ACHN (cell line): ENCODE measurements around the gene RXRA.

Experiments used
- DNase-seq: peaks from one replicate; pipeline ENCODE4 v3.0.0-alpha.2; 2015
- in situ Hi-C: cut with HindIII; loops from 2 replicates; pipeline ENCODE4 v1.10.0; 2017; ENCODE audit warnings: low sequenced_read_pairs, low pct_ligation_motif_present, low pct_unique_long_range_greater_than_20kb

RXRA gene

DNA sequence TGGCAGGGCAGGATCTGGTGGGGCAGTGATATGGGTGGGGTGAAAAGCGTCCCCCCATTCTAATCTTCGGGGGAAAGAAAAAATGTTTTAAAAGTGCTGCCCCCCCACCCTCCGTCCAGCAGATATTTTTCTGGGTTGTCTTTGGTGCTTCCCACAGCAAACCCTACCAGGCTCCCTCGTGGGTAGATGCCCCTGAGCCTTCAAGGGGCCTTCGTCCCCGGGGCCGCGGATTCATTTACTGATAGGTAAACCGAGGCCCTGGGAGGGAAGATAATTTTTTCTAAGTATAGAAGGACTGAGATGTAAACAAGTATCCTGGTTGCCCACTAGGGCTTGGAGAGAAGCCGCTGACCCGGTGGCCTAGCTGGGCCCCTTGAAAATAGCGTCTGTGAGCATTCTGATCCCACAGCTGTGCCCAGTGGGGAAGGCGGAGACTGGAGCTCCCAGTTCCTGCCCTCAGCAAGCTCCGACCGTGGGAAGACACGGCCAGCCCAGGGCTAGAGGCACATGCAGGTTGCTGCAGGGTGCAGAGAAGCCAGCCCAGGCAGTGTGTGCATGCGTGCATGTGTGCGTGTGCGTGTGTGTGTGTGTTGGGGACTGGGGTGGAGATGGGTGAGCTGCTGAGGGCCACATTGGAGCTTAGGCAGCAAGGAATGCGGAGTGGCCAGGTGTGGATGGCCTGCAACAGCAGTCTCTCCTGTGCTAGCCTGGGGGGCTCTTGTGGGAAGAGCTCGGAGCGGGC lies 6.0 kb upstream of the RXRA start:
- DNase-seq = no peak
- in situ Hi-C loops = no loop called here

DNA sequence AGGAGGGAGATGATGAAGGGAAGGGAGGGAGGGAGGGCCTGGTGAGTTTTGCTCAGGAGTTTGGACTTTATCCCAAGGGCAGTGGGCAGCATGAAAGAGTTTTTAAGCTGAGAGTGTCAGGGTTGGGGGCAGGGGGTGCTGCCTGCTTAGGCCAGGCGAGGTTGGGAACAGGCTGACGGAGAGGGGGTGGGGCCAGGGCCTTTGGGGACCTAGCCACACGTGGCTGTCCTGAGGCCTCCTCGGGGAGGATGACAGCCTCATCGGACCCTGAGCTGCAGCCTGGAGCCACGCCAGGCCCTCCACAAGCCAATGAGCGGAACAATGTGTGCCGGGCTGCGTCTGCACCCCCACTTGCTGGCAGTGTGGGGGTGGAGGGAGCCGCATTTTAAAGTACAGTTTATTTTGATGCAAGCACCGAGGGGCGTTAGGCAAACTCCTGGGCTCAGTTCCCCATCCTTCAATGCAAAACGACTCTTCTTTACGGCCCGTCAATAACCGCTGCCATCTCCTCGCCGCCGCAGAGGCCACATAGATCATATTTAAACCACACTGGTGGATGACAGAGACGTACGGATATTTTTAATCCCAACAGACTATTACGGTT lies 5.3 kb upstream of the RXRA start:
- in situ Hi-C loops = no loop called here
- no peak for DNase-seq

DNA sequence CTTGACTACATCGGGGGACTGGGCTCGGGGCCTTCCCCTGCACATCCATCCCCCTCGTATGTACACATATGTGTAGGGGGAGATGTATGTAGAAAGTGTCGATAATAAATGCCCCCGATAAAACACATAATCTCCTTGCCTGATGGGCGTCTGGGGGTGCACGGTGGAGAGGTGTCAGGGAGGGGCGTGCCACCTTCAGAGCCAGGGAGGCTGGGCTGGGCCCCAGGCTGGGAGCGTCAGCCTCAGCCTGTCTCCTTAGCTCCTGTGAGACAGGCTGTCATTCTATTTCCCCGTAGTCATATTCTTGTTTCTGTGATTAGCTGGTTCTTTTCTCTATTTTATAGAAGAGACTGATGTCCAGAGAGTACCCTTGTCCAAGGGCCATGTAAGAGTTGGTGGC lies 4.7 kb upstream of the RXRA start:
- no peak for DNase-seq
- in situ Hi-C loops = no loop called here

DNA sequence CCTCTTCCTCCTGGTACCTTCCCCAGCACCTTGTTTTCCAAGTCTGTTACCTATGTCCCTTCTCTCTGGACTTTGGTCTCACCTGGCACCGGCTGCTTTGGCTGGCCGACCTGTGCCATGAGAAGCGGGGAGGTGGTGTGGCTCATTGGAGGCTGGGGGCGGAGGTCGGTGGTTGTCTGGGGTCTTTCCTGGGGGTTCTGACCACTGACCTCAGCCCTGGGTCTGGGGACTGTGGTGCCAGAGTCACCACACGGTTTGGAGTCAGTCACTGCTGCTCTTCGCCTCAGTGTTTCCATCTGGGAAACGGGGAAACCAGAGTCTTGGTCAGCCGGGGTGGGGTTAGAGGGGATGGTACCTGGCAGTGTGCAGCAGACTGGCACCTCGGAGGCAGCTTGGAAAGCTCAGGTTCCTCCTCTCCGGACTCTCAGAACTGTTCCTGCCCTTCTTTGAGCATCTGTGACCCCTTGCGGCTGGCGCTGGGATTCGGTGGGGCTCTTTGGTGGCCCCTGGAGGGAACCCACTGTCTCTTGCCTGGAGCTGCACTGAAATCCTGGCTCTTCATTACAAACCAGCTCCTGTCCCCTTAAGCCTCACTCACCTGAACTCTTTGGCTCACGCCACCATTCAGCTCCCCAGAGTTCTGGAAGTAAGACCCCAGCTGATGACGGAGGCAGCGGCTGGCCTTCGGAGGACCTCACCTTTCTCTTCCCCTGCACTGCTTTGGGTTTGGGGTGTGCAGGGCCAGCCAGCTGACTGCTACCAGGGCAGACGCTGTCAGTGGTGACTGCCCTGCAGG lies 4.1 kb upstream of the RXRA start:
- in situ Hi-C loops = no loop called here
- no peak for DNase-seq

DNA sequence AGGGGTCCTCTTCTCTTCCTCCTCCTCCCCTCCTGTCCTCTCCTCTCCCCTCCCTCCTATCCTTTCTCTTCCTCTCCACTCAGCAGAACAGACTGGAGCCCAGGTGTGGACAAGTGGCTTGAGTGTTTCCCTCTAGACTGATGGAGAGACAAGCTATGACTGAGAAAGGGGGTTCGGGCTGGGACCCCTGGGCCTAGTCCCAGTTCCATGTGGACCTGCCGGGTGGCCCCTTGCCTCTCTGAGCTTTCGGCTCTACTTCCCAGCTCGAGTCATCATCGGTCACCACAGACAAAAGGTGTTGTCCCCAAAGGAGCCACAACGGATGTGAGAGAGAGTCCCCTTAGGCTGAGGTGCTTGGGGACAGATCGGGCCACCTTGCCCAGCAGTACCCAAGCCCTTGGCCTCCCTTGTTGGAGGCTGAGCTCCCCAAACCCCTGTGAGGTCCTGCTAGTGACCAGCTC lies 3.4 kb upstream of the RXRA start:
- no peak for DNase-seq
- in situ Hi-C loops = no loop called here

DNA sequence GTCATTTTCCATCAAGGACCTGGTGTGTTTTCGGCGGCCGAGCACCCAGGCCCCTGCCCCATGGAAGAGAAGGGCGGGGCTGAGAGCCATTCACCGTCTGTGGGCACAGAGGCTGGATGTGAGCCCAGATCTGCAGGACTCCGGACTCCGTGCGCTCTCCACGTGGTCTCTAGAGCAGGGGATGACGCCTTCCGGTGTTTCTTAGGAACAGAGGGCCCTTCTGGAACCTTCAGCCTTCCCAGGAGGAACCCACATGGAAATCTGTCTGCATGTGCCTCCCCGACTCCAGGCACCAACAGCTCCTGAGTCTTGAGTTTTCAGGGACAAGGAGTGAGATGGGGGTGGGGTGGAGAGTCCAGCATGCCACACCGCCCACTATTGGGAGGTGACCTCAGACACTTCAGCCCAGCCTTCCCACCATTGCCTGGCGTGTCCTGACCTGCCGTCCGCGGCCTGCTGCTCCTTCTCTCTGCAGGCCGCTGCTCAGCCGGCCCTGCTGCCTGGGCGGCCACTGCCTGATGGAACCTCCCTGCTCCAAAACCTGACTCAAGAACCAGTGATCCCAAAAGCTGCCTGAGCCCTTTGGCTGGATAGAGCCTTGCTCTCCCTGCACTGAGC lies 2.4 kb upstream of the RXRA start:
- in situ Hi-C loops = no loop called here
- DNase-seq = no peak

DNA sequence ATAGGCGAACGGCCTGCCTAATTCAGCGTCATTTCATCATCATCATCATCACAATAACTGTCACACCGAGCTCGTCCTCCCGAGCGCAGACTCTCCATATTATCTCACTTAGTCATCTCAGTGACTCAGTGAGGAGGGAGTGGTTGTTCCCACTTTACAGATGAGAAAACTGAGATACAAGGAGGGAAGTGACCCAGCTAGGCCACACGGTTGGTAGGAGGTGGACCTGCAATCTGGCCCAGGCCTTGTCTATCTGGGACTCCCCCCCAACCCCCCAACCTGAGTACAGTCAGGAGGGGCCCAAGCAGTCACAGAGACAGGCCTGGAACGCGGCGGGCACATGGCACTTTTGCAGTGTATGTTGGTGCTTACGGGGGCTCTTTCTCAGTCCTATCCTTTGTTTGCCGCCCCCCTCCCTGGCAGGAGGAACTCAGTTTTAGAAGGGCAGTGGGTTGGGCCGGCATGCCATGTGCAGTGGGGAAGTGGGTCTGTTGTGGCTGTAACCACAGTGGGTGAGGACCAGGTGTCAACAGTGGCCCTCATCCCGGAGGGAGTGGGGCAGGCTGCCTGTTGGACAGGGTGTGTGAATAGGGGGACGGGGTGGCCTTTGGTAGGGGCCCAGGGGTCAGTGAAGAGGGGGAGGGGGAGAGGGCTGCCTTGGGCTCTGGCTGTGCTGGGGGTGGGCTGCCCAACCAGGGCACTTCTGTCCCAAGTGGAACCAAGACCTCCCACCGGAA lies 1.7 kb upstream of the RXRA start:
- in situ Hi-C loops = no loop called here
- no peak for DNase-seq

DNA sequence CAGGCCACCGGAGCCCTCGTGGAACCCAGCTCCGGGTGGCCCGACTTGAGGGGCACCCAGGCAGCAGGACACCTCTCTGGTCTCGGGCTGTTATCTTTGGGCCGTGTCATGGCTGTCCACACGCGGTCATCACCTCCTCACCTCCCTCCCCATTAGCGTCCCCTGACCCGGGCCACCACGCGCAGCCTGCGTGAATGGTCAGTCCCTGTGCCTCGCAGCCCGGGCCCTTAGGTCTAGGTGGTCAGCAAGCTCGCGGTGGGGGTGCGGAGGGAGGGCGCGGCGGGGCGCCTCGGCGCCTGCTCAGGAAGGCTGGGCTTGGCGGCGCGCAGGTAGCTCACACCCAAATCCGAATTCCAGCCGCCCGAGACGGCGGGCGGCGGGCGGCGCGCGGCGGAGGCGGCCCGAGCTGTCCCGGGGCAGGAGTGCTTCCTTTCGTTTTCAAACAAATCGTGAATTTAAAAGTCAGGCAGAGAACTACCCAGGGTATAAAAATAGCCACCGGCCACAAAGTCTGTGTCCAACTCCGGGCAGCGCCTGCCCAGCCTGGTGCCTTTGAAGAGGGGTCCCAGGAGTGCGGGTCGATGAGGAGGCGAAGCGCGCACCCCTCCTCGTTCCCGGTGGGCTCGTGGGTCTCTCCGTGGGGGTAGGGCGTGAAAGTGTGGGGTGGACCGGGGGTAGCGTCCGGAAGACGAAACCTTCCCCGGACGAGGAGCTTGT lies 1.0 kb upstream of the RXRA start:
- in situ Hi-C loops = no loop called here
- peak; percentile 32 for DNase-seq

DNA sequence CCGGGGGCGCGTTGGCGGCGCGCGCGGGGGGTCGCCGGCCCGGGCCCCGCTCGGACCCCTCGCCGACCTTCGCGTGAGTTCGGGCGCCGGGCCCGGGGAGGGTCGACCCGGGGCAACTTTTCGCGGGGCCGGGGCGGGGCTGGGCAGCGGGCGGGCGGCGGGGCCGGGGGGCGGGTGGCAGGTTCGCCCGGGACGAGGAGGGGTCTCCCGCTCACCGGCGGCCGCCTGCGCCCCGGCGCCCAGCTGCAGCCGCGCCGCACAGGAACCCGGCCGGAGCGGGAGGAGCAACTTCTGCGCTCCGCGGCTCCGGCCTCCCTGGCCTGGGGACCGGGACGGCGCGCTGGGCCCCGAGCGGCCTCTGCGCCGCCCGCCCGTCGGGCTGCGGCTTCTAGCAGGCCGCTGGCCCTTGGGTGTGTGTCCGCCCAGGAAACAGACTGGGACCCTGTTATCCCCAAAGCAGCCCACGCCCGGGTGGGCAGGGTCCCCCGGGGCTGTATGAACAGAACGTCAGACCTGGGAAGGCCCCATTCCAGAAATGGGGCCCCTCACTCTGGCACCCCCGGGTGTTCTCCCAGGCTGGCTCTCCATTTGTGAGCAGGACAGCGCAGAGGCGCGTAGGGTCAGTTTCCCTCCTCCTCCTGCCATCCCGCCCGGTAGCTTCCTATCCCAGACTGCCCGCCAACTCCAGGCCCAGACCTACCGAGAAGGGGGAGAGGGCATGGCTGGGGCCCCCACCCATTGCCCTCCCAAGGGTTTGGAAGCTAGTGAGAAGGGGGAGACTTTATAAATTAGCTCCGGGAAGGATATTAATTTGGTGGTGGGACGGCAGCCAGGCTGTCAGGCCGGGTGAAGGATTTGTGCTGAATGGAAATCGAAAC lies 708 bp downstream of the RXRA start:
- peak; percentile 33 for DNase-seq
- in situ Hi-C loops = no loop called here

DNA sequence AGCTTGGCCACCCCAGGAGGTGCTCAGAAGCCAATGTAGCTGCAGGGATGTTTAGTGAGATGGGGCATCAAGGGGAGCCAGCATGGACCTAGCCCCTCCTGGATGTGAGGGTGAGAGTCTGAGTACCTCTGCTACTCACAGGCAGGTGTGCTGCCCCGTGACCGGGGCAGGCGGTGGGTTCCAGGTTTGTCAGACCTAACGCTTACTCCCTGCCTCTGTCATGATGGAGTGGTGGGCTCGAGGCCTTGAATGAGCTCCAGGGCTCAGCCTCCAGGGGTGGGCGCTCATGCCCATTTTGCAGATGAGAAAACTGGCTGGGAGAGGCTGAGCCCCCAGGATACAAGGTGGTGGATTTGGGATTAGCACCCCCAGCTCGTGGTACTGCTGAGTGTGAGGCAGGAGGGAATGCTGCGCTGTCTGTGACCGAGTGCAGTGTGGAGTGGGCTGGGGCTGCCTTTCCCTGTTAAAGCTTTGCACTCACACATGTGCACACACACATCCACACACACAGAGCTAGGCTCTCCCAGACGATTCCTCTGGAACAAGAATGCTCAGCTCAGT lies 1.5 kb downstream of the RXRA start:
- DNase-seq = no peak
- in situ Hi-C loops = no loop called here

DNA sequence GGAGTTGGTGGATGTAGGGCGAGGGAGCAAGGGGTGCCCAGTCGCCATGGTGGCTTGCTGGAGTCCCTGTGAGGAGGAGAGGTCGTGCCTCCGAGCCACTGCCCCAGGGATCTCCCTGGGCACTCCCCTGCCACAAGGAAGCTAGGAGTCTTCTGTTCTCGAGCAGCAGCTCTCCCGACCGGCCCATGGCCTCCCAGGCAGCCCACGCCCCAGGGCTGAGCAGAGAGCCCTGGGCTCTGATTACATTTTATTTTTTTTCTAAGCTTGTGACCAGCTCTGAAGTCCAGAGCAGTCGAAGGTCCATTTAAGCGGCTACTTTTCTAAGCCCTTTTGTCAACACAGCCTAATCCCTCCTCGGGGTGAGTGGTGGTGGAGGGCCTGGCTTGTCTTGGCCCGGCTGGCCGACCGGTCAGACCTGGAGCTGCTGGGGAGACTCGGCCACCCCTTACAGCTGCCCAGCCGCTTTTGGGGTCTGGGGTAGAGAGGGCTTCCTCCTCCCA lies 2.1 kb downstream of the RXRA start:
- no peak for DNase-seq
- in situ Hi-C loops = no loop called here

DNA sequence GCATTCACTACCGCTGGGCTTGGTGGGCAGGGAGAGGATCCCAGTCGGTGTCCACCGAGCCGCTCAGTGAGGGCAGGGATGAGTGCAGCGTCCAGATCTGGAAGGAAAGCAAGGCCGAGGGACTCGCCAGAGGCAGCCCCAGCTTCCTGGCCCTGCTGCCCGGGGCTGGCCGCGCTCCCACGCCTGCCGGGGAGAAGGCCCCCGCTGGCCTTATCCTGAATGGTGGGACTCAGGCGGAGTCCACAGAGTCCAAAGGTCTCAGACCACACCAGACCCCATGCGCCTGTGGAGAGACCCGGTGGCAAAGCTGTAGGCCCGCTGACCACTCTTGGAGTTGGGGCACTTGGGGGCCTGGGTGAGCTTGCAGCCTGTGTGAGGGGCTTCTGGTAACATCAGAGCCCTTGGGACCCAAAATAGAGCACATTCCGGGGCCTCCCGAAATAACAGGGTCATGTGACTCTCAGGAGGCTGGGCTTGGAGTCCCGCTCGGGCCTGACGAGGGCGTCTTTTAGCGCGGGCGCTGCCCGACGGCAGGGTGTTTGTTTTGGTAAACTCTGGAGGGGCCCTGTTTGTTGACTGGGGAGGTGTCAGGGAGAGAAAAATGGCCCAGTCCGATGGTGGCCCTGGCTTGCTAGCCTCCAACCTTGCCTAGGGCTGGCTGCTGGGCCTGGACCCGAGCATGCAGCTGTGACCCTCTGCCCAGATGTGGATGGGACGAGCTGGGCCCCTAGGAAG lies 2.8 kb downstream of the RXRA start:
- in situ Hi-C loops = no loop called here
- no peak for DNase-seq

DNA sequence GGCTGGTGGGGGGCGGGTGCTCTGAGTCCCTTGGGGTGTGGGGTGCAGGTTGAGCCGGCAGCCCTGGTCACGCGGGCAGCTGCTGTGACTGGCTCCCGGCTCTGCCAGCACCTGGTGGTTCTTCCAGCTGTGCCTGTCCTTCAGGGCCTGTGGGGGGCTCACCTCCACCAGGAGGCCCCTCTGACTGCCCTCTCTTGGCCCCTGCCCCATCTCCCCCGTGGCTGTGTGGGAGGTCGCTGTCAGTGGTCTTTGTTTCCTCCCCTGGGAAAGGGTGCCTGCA lies 3.3 kb downstream of the RXRA start:
- in situ Hi-C loops = no loop called here
- DNase-seq = no peak

DNA sequence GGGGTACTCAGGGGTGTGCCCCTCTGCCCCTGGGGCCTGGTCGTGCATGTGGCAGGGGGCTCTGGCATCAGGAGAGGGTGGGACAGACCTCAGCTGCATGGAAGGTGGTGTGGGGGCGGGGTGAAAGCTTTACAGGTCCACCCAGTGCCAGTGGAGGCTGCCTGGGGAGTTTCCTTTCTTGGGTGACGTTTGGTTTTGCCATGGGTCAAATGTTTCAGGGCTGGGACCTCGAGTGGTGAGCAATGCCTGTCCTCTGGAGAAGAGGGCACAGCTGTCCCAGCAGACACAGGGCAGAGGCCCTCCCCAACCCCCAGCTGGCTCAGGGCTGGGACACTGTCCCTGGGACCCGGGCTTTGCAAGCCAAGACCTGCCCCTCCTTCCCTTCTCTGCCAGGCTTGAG lies 3.6 kb downstream of the RXRA start:
- DNase-seq = no peak
- in situ Hi-C loops = no loop called here

DNA sequence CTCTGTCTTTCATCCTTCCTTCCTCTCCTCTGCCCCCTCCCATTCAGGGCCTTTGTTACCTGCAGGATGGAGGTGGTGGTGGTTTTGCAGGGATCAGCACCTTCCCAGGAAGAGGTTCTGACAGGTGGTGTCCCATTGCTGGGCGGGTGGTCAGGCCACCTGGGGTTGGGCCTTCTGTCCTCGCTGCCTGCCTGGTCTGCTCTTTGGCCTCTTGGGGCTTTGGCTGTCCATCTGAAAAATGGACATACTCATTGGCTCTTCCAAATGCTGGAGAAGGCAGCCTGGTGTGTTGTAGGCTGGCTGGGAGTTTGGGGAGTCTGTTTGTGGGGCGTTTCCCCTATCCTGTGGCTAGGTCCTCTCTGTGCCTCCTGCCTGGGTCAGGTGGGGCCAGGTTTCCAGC lies 4.3 kb downstream of the RXRA start:
- in situ Hi-C loops = no loop called here
- no peak for DNase-seq

DNA sequence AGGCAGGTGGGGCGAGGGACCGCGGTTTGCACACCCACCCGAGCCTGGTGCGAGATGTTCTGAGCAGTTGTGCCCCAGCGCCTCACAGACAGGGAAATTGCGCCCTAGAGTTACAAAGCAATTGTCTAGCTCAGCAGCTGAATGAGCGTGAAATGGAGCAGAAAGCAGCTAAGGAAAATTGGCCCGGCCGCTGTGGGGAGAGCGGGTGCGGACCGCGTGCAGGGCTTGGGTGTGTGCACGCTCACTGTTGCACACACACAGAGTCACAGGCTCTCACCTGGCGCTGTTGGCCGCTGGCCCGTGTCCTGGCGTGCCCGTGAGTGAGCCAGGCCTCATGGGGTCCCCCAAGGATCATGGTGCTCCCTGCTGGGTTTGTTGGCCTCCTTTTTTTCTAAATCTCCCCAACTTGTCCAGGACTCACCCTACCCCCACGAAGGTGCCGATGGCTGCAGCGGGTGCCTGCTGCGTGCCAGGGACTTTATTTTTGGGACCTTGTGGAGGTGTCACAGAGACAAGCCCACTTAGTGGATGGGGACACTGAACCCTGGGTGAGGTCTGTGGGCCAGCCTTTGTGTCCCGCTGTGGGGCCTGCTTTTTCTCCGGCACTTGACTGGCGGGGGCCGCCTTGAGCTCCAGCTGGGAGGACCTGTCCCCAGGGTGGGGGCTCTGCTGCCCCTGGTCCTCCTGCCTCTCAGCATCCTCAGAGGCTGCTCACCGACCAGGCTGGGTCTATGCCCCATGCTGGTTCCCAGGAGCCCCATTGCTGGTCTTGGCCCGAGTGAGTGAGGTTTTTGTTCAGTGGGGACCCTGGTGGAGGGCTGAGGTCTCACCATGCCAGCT lies 5.2 kb downstream of the RXRA start:
- in situ Hi-C loops = no loop called here
- DNase-seq = no peak
